Temporal lobe (tissue), 2 donors: ENCODE data around the gene TLR9. TPM values are rescaled to one million over a fixed set of nuclear protein-coding genes. Genes with fewer than 3 reads are reported as not detected.

Experiments used
- small RNA-seq: library from RNA; depleted of rRNA; stranded (forward); fragments of <200 nt; gene quantifications from one replicate; pipeline ENCODE3, GENCODE V24; 2014; ENCODE audit warnings: low replicate concordance
- total RNA-seq: library from RNA; depleted of rRNA; stranded (reverse); fragments of >200 nt; gene quantifications from one replicate; pipeline ENCODE4 v1.2.3, GENCODE V29; 2014

Gene TLR9
- total RNA-seq, 1 donor from 2014 or later: not detected

Small RNAs within 50 kb of the gene (small RNA-seq; reads per million reads assigned to genes)
- gene MIRLET7G: 10,163 reads per million, percentile 100 among the genes with 10 or more reads in this experiment

Other genes starting within 250 kb of the TLR9 start
- gene ACY1, start 242.1 kb downstream of the TLR9 start, total RNA-seq: 1.2 TPM
- 619 TPM for gene RPL29, start 229.8 kb downstream of the TLR9 start, total RNA-seq
- 7.9 TPM for gene DUSP7, start 169.1 kb downstream of the TLR9 start, total RNA-seq
- 2.5 TPM for gene POC1A, start 71.2 kb downstream of the TLR9 start, total RNA-seq
- gene ALAS1, start 27.5 kb downstream of the TLR9 start, total RNA-seq: 29.0 TPM
- 17.2 TPM for gene TWF2, start 13.5 kb upstream of the TLR9 start, total RNA-seq
- 6.9 TPM for gene PPM1M, start 20.1 kb upstream of the TLR9 start, total RNA-seq
- 135 TPM for gene WDR82, start 53.0 kb upstream of the TLR9 start, total RNA-seq
- gene GLYCTK, start 62.2 kb upstream of the TLR9 start, total RNA-seq: 1.2 TPM
- 1.7 TPM for gene DNAH1, start 90.7 kb upstream of the TLR9 start, total RNA-seq
- 67.6 TPM for gene BAP1, start 184.4 kb upstream of the TLR9 start, total RNA-seq
- 4.9 TPM for gene PHF7, start 185.0 kb upstream of the TLR9 start, total RNA-seq
- gene SEMA3G, start 219.5 kb upstream of the TLR9 start, total RNA-seq: 3.7 TPM
- gene TNNC1, start 228.4 kb upstream of the TLR9 start, total RNA-seq: 0.49 TPM
- 61.5 TPM for gene NISCH, start 230.0 kb upstream of the TLR9 start, total RNA-seq